ENCODE measurements around the gene RDH5. TPM values are rescaled to one million over a fixed set of nuclear protein-coding genes. Genes with fewer than 3 reads are reported as not detected.

Gene RDH5
- total RNA-seq, 6 experiments from 2014 or later = 6.6 to 13.2 (median 7.8) TPM

GRCh38 chr12:55719371-55719770 is 822 bp upstream of the RDH5 start:
- Mint-ChIP-seq H3K27me3 (ENCODE audit: insufficient read depth) (peaks cover 21% of the 10 kb centered on the region), H3K4me1 (ENCODE audit: low read depth) (peaks cover 80% of the 10 kb centered on the region), H3K27ac (peak overlapping the region; percentile 90), H3K36me3 (ENCODE audit: low read depth) (peaks cover 11% of the 10 kb centered on the region), H3K4me3 (peak overlapping the region; percentile 60), H3K9me3 (no peaks in the 10 kb centered on the region)
- TF ChIP-seq CTCF (IDR thresholded peaks at IDR 0.05) = no peak
- no peak for DNase-seq

GRCh38 chr12:55720894-55721444 is 776 bp downstream of the RDH5 start:
- Mint-ChIP-seq H3K4me1 (ENCODE audit: low read depth) (peaks cover 88% of the 10 kb centered on the region), H3K27ac (peak overlapping the region; percentile 90), H3K9me3 (no peaks in the 10 kb centered on the region), H3K27me3 (ENCODE audit: insufficient read depth) (peaks cover 18% of the 10 kb centered on the region), H3K36me3 (ENCODE audit: low read depth) (peaks cover 27% of the 10 kb centered on the region), H3K4me3 (peak overlapping the region; percentile 60)
- peak; percentile 80 for TF ChIP-seq CTCF (IDR thresholded peaks at IDR 0.05)
- DNase-seq = peak; percentile 98

DNA sequence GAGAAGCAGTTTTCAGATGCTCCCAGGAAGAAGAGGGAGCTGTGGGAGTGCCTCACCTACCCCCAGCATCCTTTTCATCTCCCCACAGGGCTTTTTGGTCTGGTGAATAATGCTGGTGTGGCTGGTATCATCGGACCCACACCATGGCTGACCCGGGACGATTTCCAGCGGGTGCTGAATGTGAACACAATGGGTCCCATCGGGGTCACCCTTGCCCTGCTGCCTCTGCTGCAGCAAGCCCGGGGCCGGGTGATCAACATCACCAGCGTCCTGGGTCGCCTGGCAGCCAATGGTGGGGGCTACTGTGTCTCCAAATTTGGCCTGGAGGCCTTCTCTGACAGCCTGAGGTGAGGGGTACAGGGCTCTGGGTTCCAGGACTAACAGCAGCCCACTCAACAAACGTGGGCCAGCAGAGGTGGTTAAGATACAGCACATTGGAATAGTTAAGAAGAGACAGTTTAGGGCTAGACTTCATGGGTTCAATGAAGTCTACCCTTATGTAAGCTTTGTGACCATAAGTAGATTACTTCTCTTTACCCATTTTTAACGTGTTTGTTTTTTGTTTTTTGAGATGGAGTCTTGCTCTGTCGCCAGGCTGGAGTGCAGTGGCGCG is 1.5 kb downstream of the RDH5 start:
- no peak for TF ChIP-seq CTCF (IDR thresholded peaks at IDR 0.05)
- no peaks in the 10 kb centered on the region for H3K9me3 Mint-ChIP-seq
- H3K27me3 Mint-ChIP-seq (ENCODE audit: insufficient read depth) = peaks cover 13% of the 10 kb centered on the region
- H3K27ac Mint-ChIP-seq = peak overlapping the region; percentile 90
- peak overlapping the region; percentile 60; the same call in 1 of the 2 replicates for H3K4me3 Mint-ChIP-seq
- H3K36me3 Mint-ChIP-seq (ENCODE audit: low read depth) = peaks cover 32% of the 10 kb centered on the region
- DNase-seq = no peak
- peaks cover 91% of the 10 kb centered on the region for H3K4me1 Mint-ChIP-seq (ENCODE audit: low read depth)

DNA sequence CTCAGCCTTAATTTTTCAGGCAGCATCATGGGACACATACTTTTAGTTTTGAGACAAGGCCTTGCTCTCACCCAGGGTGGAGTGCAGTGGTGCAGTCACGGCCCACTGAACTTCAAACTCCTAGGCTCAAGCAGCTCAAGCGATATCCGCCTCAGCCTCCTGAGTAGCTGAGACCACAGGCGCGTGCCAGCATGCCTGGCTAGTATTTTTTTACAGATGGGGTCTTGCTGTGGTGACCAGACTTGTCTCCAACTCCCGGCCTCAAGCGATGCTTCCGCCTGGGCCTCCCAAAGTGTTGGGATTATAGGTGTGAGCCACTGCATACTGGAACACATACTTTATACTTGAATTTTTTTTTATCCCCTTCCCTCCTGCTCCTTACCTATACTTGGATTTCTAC is 2.8 kb downstream of the RDH5 start:
- H3K36me3 Mint-ChIP-seq (ENCODE audit: low read depth) = peaks cover 43% of the 10 kb centered on the region
- no peaks in the 10 kb centered on the region for H3K9me3 Mint-ChIP-seq
- DNase-seq = no peak
- H3K4me3 Mint-ChIP-seq = no peak overlapping the region
- TF ChIP-seq CTCF (IDR thresholded peaks at IDR 0.05) = no peak
- peaks cover 15% of the 10 kb centered on the region for H3K27me3 Mint-ChIP-seq (ENCODE audit: insufficient read depth)
- peak overlapping the region; percentile 67; the same call in 1 of the 2 replicates for H3K27ac Mint-ChIP-seq
- peaks cover 88% of the 10 kb centered on the region for H3K4me1 Mint-ChIP-seq (ENCODE audit: low read depth)

DNA sequence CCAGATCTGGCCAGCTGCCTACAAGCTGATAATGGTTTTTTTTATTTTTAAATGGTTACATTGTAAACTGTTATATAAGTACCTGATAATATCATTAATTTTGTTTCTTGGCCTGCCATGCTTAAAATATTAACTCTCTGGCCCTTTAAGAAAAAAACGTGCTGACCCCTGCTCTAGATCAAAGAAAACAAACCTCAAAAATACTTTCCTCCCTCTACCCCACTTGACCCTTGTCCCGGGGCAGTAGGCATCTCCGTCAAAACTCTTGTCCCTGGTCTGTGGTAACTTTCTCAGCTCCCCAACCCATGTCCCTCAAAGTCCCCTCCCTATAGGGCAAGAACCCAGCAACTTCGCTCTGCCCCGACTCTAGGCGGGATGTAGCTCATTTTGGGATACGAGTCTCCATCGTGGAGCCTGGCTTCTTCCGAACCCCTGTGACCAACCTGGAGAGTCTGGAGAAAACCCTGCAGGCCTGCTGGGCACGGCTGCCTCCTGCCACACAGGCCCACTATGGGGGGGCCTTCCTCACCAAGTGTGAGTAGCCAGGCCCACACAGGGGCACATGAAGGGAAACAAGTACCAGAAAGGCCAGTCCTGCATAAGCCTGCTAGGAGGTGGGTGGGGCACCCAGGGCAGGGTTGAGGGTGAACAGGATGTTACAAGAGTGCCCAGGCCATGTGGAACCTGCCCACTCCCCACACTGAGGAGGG is 3.5 kb downstream of the RDH5 start:
- Mint-ChIP-seq H3K27me3 (ENCODE audit: insufficient read depth) (peaks cover 15% of the 10 kb centered on the region), H3K36me3 (ENCODE audit: low read depth) (peaks cover 43% of the 10 kb centered on the region), H3K4me1 (ENCODE audit: low read depth) (peaks cover 81% of the 10 kb centered on the region), H3K9me3 (no peaks in the 10 kb centered on the region), H3K27ac (peak overlapping the region; percentile 67), H3K4me3 (no peak overlapping the region)
- no peak for TF ChIP-seq CTCF (IDR thresholded peaks at IDR 0.05)
- DNase-seq = no peak

Measured in HFFc6 (cell line).